OCI-LY3 (cell line): ENCODE results near the gene SPAG9.

ENCODE experiments used
- H2AFZ ChIP-seq: fragments of 200-600, 300-600 bp; shearing (Covaris generic); 2 replicates; pipeline ENCODE4 v1.6.0; 2014; ENCODE audit warnings: antibody characterized with exemption, low read depth, low read length
- H3K27ac ChIP-seq: fragments of 200-600, 300-600 bp; sonication (generic); 2 replicates; pipeline ENCODE4 v1.5.1; 2014; ENCODE audit warnings: mild to moderate bottlenecking, low read length, moderate library complexity, mixed read lengths
- H3K27me3 ChIP-seq: fragments of 200-600, 300-600 bp; sonication (generic); 2 replicates; pipeline ENCODE4 v1.6.1; 2014; ENCODE audit warnings: low read depth, low read length, mixed read lengths
- H3K36me3 ChIP-seq: fragments of 200-600, 300-600 bp; sonication (generic); replicated peaks from 2 replicates; pipeline ENCODE3; 2014; ENCODE audit warnings: low read depth, low read length, mixed read lengths
- H3K4me1 ChIP-seq: fragments of 300-600, 200-600 bp; sonication (generic); 2 replicates; pipeline ENCODE4 v1.6.1; 2014; ENCODE audit warnings: low read length, mixed read lengths
- H3K4me2 ChIP-seq: fragments of 200-600, 300-600 bp; sonication (generic); 2 replicates; pipeline ENCODE4 v1.6.1; 2014; ENCODE audit warnings: low read length, mixed read lengths
- H3K4me3 ChIP-seq: fragments of 300-600, 200-600 bp; sonication (generic); 2 replicates; pipeline ENCODE4 v1.5.1; 2014; ENCODE audit warnings: antibody characterized with exemption, mild to moderate bottlenecking, low read length, moderate library complexity
- H3K79me2 ChIP-seq: fragments of 300-600, 200-600 bp; shearing (Covaris generic); 2 replicates; pipeline ENCODE4 v1.6.1; 2014; ENCODE audit warnings: mild to moderate bottlenecking, low read length, mixed read lengths
- H3K9ac ChIP-seq: fragments of 300-600, 200-600 bp; shearing (Covaris generic); 2 replicates; pipeline ENCODE4 v1.6.0; 2014; ENCODE audit warnings: mild to moderate bottlenecking, low read length, moderate library complexity
- H3K9me3 ChIP-seq: fragments of 200-600, 300-600 bp; shearing (Covaris generic); 2 replicates; pipeline ENCODE4 v1.6.1; 2014; ENCODE audit warnings: low read length, mixed read lengths; ENCODE audit not compliant: insufficient read depth
- H4K20me1 ChIP-seq: fragments of 200-600, 300-600 bp; sonication (generic); 2 replicates; pipeline ENCODE4 v1.6.1; 2016; ENCODE audit warnings: low read length, mixed read lengths; ENCODE audit not compliant: insufficient read depth
- EZH2phosphoT487 ChIP-seq: fragments of 200-600 bp; shearing (Covaris generic); IDR thresholded peaks from 2 replicates; pipeline ENCODE4 v1.6.1; 2018; ENCODE audit warnings: antibody characterized with exemption, mixed run types, low read depth
- TF ChIP-seq, protein P1 (sequence below): fragments of 200-600, 300-600 bp; sonication (generic); IDR thresholded peaks from 2 replicates; pipeline ENCODE4 v1.5.1; 2014; ENCODE audit warnings: antibody characterized with exemption, low read length, low read depth

The SPAG9 gene

DNA sequence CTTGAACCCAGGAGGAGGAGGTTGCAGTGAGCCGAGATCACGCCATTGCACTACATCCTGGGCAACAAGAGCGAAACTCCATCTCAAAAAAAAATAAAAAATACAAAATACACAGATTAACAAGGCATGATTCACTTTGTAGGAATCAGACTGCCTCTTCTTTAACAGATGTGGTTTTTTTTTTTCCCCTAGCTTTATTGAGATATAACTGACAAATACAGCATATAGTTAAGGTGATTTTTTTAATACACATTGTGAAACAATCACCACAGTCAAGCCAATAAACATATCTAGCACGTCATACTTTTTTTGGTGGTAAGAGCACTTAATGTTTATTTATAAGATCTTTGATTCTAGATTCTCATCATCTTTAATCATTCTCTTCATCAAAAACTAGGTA, 87.8 kb downstream of the SPAG9 start:
- H3K27ac ChIP-seq, result no peak overlapping the region
- H3K79me2 ChIP-seq, result no peaks in the 10 kb centered on the region
- H3K9me3 ChIP-seq, result no peaks in the 10 kb centered on the region
- no peak overlapping the region for H2AFZ ChIP-seq
- H3K36me3 ChIP-seq, result peaks cover 2% of the 10 kb centered on the region
- no peak for TF ChIP-seq EZH2phosphoT487
- TF ChIP-seq, protein P1, sequence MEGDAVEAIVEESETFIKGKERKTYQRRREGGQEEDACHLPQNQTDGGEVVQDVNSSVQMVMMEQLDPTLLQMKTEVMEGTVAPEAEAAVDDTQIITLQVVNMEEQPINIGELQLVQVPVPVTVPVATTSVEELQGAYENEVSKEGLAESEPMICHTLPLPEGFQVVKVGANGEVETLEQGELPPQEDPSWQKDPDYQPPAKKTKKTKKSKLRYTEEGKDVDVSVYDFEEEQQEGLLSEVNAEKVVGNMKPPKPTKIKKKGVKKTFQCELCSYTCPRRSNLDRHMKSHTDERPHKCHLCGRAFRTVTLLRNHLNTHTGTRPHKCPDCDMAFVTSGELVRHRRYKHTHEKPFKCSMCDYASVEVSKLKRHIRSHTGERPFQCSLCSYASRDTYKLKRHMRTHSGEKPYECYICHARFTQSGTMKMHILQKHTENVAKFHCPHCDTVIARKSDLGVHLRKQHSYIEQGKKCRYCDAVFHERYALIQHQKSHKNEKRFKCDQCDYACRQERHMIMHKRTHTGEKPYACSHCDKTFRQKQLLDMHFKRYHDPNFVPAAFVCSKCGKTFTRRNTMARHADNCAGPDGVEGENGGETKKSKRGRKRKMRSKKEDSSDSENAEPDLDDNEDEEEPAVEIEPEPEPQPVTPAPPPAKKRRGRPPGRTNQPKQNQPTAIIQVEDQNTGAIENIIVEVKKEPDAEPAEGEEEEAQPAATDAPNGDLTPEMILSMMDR, result no peak
- H3K4me3 ChIP-seq, result no peak overlapping the region
- no peak overlapping the region for H3K4me2 ChIP-seq
- no peaks in the 10 kb centered on the region for H4K20me1 ChIP-seq
- H3K4me1 ChIP-seq, result peaks cover 23% of the 10 kb centered on the region
- no peaks in the 10 kb centered on the region for H3K27me3 ChIP-seq
- no peak overlapping the region for H3K9ac ChIP-seq

DNA sequence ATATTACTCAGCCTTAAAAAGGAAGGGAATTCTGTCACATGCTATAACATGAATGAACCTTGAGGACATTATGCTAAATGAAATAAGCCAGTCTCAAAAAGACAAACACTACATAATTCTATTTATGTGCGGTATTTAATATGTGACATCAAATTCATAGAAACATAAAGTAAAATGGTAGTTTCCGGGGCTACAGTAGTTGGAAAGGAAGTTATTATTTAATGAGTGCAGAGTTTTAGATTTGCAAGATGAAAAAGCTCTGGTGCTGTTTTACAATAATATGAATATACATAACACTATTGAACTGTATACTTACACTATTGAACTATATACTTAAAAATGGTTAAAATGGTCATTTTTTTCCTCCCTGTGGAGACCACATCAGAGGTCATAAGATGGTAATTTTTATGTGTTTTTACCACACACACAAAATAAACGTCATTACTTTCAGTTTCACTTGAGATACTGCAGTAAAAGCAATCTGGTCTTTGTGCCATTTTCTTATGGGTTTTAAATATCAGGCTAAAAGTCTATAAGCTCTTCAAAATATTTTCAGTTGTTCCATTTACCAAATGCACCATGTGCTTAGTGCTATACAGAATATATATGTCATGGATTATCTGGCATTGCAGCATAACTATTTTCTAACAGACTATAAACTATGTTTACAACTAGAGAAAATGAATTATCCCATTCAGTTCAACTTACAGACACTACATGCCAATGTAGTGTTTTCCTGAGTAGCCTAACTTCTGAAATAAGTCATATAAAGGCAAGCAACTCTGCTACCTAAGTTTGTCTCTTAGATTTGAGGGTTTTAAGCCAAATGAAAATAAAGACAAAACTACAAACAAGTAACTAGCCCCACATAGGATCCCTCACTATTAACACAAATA, 90.9 kb downstream of the SPAG9 start:
- no peaks in the 10 kb centered on the region for H3K9me3 ChIP-seq
- peaks cover 14% of the 10 kb centered on the region for H3K4me1 ChIP-seq
- H3K27ac ChIP-seq, result no peak overlapping the region
- no peaks in the 10 kb centered on the region for H3K27me3 ChIP-seq
- H3K36me3 ChIP-seq, result peaks cover 2% of the 10 kb centered on the region
- peak overlapping the region; percentile 22; the same call in 1 of the 2 replicates for H3K4me3 ChIP-seq
- H3K79me2 ChIP-seq, result no peaks in the 10 kb centered on the region
- no peak overlapping the region for H2AFZ ChIP-seq
- peak overlapping the region; percentile 49 for H3K4me2 ChIP-seq
- no peaks in the 10 kb centered on the region for H4K20me1 ChIP-seq
- TF ChIP-seq EZH2phosphoT487, result no peak
- TF ChIP-seq, protein P1, result no peak
- no peak overlapping the region for H3K9ac ChIP-seq

DNA sequence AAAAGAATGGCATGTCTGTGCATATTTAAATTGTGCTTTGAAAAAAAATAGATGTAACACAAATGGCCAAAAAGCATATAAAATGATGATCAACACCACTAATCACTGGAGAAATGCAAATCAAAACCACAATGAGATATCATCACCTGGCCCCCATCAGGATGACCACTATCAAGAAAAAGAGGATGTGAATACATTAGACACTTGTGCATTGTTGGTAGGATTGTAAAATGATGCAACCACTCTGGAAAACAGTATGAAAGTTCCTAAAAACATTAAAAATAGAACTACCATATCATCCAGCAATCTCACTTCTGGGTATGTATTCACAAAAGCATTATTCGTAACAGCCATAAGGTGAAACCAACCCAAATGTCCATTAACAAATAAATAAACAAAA, 91.5 kb downstream of the SPAG9 start:
- Histone ChIP-seq H3K79me2 (no peaks in the 10 kb centered on the region), H3K36me3 (no peaks in the 10 kb centered on the region), H2AFZ (no peak overlapping the region), H3K27me3 (no peaks in the 10 kb centered on the region), H3K4me2 (no peak overlapping the region), H3K4me3 (no peak overlapping the region), H3K4me1 (peaks cover 14% of the 10 kb centered on the region), H4K20me1 (no peaks in the 10 kb centered on the region), H3K9me3 (no peaks in the 10 kb centered on the region), H3K9ac (no peak overlapping the region), H3K27ac (no peak overlapping the region)
- no peak for TF ChIP-seq EZH2phosphoT487
- TF ChIP-seq, protein P1, result no peak

DNA sequence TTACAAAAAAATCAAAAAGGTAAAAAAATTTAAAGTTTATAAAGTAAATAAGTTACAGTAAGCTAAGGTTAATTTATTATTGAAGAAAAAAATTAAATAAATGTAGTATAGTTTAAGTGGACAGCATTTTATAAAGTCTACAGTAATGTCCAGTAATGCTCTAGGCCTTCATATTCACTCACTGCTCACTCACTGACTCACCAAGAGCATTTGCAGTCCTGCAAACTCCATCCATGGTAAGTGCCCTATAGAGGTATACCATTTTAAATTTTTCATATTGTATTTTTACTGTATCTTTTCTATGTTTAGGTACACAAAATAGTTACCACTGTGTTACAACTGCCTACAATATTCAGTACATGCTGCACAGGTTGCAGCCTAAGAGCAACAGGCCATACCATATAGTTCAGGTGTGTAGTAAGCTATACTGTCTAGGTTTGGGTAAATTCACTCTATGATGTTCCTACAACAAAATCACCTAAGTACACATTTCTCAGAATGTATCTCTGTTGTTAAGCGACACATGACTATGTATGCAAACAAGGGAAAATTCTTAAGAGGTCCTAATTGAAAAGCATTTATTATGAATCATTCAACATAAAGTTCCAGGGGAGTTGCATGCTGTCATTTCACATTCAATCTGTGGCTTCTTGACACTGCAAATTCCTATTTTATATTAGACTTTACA, 92.3 kb downstream of the SPAG9 start:
- Histone ChIP-seq H3K4me2 (no peak overlapping the region), H2AFZ (no peak overlapping the region), H4K20me1 (no peaks in the 10 kb centered on the region), H3K9ac (no peak overlapping the region), H3K27me3 (no peaks in the 10 kb centered on the region), H3K4me1 (peaks cover 14% of the 10 kb centered on the region), H3K4me3 (no peak overlapping the region), H3K9me3 (no peaks in the 10 kb centered on the region), H3K27ac (no peak overlapping the region), H3K79me2 (no peaks in the 10 kb centered on the region), H3K36me3 (no peaks in the 10 kb centered on the region)
- TF ChIP-seq EZH2phosphoT487, result no peak
- TF ChIP-seq, protein P1, result no peak
